HepG2 (cell line): ENCODE measurements around the gene ANO9. TPM values are rescaled to one million over a fixed set of nuclear protein-coding genes. Genes with fewer than 3 reads are reported as not detected.

Experiments used
- ARNT2 ChIP-seq: sonication (generic); formaldehyde crosslinking; IDR thresholded peaks from 2 replicates; pipeline ENCODE4 v1.8.0; 2022; ENCODE audit warnings: mild to moderate bottlenecking, low read depth, missing genetic modification reagents, moderate library complexity
- ATRX ChIP-seq: sonication (generic); formaldehyde crosslinking; IDR thresholded peaks from 2 replicates; pipeline ENCODE4 v1.4.0; 2020; ENCODE audit warnings: missing genetic modification reagents, borderline replicate concordance
- GFI1 ChIP-seq: sonication (generic); formaldehyde crosslinking; IDR thresholded peaks from 2 replicates; pipeline ENCODE4 v1.5.0; 2020; ENCODE audit warnings: missing genetic modification reagents, mild to moderate bottlenecking, borderline replicate concordance
- HIVEP1 ChIP-seq: sonication (generic); formaldehyde crosslinking; IDR thresholded peaks from 2 replicates; pipeline ENCODE4 v1.4.0; 2020; ENCODE audit warnings: mild to moderate bottlenecking, missing genetic modification reagents
- MEIS1 ChIP-seq: sonication (generic); formaldehyde crosslinking; IDR thresholded peaks from 2 replicates; pipeline ENCODE4 v1.9.0; 2021; ENCODE audit warnings: mild to moderate bottlenecking, missing genetic modification reagents, moderate library complexity, borderline replicate concordance
- NCOA2 ChIP-seq: sonication (generic); formaldehyde crosslinking; IDR thresholded peaks from 2 replicates; pipeline ENCODE4 v1.8.0; 2022; ENCODE audit warnings: inconsistent platforms
- SMARCC2 ChIP-seq: fragments of 450-650 bp; IDR thresholded peaks from 2 replicates; pipeline ENCODE4 v1.6.1; 2017; ENCODE audit warnings: antibody characterized with exemption, mild to moderate bottlenecking
- ZKSCAN1 ChIP-seq: fragments of 150-350 bp; IDR thresholded peaks from 2 replicates; pipeline ENCODE4 v1.6.1; 2014; ENCODE audit warnings: low read length
- ZNF136 ChIP-seq: sonication (generic); formaldehyde crosslinking; IDR thresholded peaks from 2 replicates; pipeline ENCODE4 v1.8.1; 2022; ENCODE audit warnings: low read depth, mild to moderate bottlenecking, moderate library complexity, missing genetic modification reagents
- ZNF329 ChIP-seq: sonication (generic); formaldehyde crosslinking; IDR thresholded peaks from 2 replicates; pipeline ENCODE4 v1.9.0; 2021; ENCODE audit warnings: low read depth, mild to moderate bottlenecking, missing genetic modification reagents
- ZNF484 ChIP-seq: sonication (generic); formaldehyde crosslinking; IDR thresholded peaks from 2 replicates; pipeline ENCODE4 v1.5.1; 2020; ENCODE audit warnings: mild to moderate bottlenecking, low read depth, missing genetic modification reagents, borderline replicate concordance
- ZNF619 ChIP-seq: sonication (generic); formaldehyde crosslinking; IDR thresholded peaks from 2 replicates; pipeline ENCODE4 v1.4.0; 2020; ENCODE audit warnings: mild to moderate bottlenecking, missing genetic modification reagents
- ZSCAN21 ChIP-seq: sonication (generic); formaldehyde crosslinking; IDR thresholded peaks from 2 replicates; pipeline ENCODE4 v1.8.0; 2022; ENCODE audit warnings: mild to moderate bottlenecking, missing genetic modification reagents, moderate library complexity, borderline replicate concordance
- ZSCAN25 ChIP-seq: sonication (generic); formaldehyde crosslinking; IDR thresholded peaks from 2 replicates; pipeline ENCODE4 v1.8.0; 2022; ENCODE audit warnings: mild to moderate bottlenecking, missing genetic modification reagents
- polyA plus RNA-seq, 8 experiments: library from polyadenylated mRNA; depleted of rRNA in 3 of 8; stranded (reverse) in 7 of 8; unstranded in 1 of 8; fragments of >200 nt; fragmentation: Illumina TruSeq in 4 of 8; extraction: Trizol in 4 of 8; gene quantifications; 2 replicates each; pipeline versions ENCODE4 v1.2.1 to v1.2.3, GENCODE V29; 2011 to 2016; ENCODE audit warnings: low read depth in 4 of 8, missing spikeins in 1 of 8, mixed read lengths in 1 of 8; ENCODE audit not compliant: insufficient read depth in 1 of 8
- total RNA-seq, 5 experiments: library from RNA; depleted of rRNA; stranded (reverse); fragments of >200 nt; fragmentation: Illumina TruSeq; extraction: Trizol; gene quantifications; 2 replicates each; pipeline ENCODE4 v1.2.3, GENCODE V29; 2016; ENCODE audit warnings: low read depth in 1 of 5
- TF ChIP-seq, protein P1 (sequence below), 2 experiments: fragments of 450-650 bp in 1 of 2; sonication (generic) in 1 of 2; formaldehyde crosslinking in 1 of 2; IDR thresholded peaks; 2 replicates each; pipeline versions ENCODE4 v1.6.1 to v1.8.0; 2016 to 2022; ENCODE audit warnings: antibody characterized with exemption in 1 of 2, mild to moderate bottlenecking in 1 of 2, missing genetic modification reagents in 1 of 2
- TF ChIP-seq, protein P2 (sequence below): sonication (generic); formaldehyde crosslinking; IDR thresholded peaks from 2 replicates; pipeline ENCODE4 v1.8.0; 2022; ENCODE audit warnings: missing genetic modification reagents, mild to moderate bottlenecking, borderline replicate concordance

Gene ANO9
- total and polyA plus RNA-seq, 2 of the 13 experiments (the other 11 are each of a cell fraction or from before 2014, with no cell fraction given): 8.9 to 14.3 TPM

DNA sequence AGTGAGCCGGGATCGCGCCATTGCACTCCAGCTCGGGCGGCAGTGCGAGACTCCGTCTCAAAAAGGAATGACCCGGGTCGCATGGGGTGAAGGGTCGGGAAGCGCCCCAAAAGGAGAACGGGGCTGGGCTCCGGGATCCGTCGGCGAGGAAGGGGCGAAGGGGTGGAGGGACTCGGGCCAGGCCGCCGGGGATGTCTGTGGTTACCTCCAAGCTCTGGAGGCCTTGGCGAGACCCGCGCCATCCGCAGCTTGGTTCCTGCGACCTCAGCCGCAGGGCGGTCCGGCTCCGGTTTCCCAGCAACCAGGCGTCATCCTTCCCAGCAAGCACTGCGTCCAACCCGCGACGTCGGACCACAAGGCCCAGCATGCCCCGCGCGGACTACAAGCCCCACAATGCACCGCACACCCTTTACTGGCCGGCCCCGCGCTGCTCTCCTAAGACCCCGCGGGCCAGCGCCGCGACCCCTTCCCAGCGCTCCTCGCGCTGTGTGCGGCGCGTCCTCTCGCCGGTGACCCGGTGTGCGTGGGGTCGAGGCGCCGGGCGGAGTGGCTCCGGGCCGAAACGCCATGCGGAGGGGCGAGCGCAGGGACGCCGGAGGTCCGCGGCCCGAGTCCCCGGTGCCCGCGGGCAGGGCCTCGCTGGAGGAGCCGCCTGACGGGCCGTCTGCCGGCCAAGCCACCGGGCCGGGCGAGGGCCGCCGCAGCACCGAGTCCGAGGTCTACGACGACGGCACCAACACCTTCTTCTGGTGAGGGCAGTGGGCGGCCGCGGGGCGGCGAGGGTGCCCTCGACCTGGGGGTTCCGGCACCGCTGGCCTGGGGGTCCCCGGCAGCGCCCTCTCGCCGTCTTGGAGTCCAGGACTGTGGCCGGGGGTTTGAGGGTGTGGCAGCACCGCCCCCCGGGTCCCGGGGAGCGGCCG is 8.3 kb upstream of the ANO9 start, which contains the start of gene PTDSS2 (continued):
- TF ChIP-seq, protein P1, sequence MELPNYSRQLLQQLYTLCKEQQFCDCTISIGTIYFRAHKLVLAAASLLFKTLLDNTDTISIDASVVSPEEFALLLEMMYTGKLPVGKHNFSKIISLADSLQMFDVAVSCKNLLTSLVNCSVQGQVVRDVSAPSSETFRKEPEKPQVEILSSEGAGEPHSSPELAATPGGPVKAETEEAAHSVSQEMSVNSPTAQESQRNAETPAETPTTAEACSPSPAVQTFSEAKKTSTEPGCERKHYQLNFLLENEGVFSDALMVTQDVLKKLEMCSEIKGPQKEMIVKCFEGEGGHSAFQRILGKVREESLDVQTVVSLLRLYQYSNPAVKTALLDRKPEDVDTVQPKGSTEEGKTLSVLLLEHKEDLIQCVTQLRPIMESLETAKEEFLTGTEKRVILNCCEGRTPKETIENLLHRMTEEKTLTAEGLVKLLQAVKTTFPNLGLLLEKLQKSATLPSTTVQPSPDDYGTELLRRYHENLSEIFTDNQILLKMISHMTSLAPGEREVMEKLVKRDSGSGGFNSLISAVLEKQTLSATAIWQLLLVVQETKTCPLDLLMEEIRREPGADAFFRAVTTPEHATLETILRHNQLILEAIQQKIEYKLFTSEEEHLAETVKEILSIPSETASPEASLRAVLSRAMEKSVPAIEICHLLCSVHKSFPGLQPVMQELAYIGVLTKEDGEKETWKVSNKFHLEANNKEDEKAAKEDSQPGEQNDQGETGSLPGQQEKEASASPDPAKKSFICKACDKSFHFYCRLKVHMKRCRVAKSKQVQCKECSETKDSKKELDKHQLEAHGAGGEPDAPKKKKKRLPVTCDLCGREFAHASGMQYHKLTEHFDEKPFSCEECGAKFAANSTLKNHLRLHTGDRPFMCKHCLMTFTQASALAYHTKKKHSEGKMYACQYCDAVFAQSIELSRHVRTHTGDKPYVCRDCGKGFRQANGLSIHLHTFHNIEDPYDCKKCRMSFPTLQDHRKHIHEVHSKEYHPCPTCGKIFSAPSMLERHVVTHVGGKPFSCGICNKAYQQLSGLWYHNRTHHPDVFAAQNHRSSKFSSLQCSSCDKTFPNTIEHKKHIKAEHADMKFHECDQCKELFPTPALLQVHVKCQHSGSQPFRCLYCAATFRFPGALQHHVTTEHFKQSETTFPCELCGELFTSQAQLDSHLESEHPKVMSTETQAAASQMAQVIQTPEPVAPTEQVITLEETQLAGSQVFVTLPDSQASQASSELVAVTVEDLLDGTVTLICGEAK (IDR thresholded peaks at IDR 0.05): no peak
- TF ChIP-seq, protein P1 (CRISPR knock-in tag; IDR thresholded peaks at IDR 0.05): peak; percentile 86
- peak; percentile 59; the same call in 1 of the 2 replicates for TF ChIP-seq MEIS1 (CRISPR knock-in tag)
- peak; percentile 32; the same call in 1 of the 2 replicates for TF ChIP-seq HIVEP1 (CRISPR knock-in tag)
- peak; percentile 59; the same call in 1 of the 2 replicates for TF ChIP-seq NCOA2 (CRISPR knock-in tag)
- TF ChIP-seq, protein P2, sequence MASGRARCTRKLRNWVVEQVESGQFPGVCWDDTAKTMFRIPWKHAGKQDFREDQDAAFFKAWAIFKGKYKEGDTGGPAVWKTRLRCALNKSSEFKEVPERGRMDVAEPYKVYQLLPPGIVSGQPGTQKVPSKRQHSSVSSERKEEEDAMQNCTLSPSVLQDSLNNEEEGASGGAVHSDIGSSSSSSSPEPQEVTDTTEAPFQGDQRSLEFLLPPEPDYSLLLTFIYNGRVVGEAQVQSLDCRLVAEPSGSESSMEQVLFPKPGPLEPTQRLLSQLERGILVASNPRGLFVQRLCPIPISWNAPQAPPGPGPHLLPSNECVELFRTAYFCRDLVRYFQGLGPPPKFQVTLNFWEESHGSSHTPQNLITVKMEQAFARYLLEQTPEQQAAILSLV: peak; percentile 64; the same call in 1 of the 2 replicates
- peak; percentile 59; the same call in 1 of the 2 replicates for TF ChIP-seq ZNF136 (CRISPR knock-in tag)
- no peak for TF ChIP-seq ZNF619 (CRISPR knock-in tag)
- peak; percentile 46; the same call in 1 of the 2 replicates for TF ChIP-seq ZSCAN21 (CRISPR knock-in tag)
- no peak for TF ChIP-seq ZNF484 (CRISPR knock-in tag)
- no peak for TF ChIP-seq ZKSCAN1
- TF ChIP-seq ZNF329 (CRISPR knock-in tag): peak; percentile 40; the same call in 1 of the 2 replicates
- no peak for TF ChIP-seq ATRX (CRISPR knock-in tag)
- TF ChIP-seq GFI1: 0 out of 2 replicates have a peak, but pooled peaks have one; percentile 64
- TF ChIP-seq ARNT2: no peak; the same call in 1 of the 2 replicates
- TF ChIP-seq SMARCC2: no peak
- peak; percentile 82 for TF ChIP-seq ZSCAN25 (CRISPR knock-in tag)
